Stimulated activated naive CD8-positive, alpha-beta T cell treated with anti-CD3 and anti-CD28 coated beads, Interleukin-15, Interleukin-2, amounts not matched to agents 100 U/mL and 50 U/mL, for 24 hours (primary cell): ENCODE measurements around the gene STIM1.
"Not testable (repeated sequence)": the region's sequence is repeated elsewhere in the genome, so short reads cannot be mapped to it uniquely, and the experiment has no call there.

Experiments used
- ATAC-seq: fragments of 150-1000 bp; cut with Tn5 transposase; one replicate; pipeline ENCODE4 v1.10.0; 2021
- DNase-seq: peaks from one replicate; pipeline ENCODE4 v3.0.0; 2021

STIM1 gene

DNA sequence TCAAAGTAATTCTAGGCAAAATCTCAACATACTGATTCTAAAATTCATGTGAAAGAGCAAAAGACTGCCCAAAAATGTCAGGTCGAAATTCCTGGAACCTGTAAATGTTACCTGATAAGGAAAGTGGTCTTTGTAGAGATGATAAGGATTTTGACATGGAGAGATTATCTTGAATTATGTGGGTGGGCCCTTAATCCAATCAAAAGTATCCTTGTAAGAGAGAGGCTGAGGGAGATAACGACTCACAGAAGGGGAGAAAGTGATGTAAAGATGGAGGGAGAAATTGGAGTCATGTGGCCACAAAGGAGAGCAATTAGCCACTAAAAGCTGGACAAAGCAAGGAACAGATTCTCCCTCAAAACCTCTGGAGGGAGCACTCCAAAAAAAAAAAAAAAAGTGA, 259.7 kb downstream of the STIM1 start:
- ATAC-seq (no peak), DNase-seq (no peak)

- no peak for ATAC-seq
- DNase-seq = no peak
Measured at GRCh38 chr11:4118107-4118506, 262.6 kb downstream of the STIM1 start.

- no peak for ATAC-seq
Measured at GRCh38 chr11:4123218-4123617, 267.8 kb downstream of the STIM1 start.

DNA sequence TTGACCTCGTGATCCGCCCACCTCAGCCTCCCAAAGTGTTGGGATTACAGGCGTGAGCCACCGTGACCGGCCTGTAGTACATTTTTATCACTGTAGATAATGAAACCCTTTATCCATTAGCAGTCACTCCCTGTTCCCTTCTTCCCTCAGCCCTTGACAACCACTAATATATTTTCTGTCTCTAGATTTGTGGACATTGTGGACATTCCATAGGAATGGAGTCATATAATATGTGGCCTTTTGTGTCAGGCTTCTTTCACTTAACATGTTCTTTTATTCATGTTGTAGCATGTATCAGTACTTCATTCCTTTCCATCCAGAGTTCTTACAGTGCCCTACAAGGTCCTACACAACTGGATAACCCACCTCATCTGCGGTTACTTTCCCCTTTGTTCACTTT, 269.7 kb downstream of the STIM1 start:
- no peak for ATAC-seq
- DNase-seq = no peak

More at GRCh38 chr11:4123218-4123617, 267.8 kb downstream of the STIM1 start:
- no peak for DNase-seq

DNA sequence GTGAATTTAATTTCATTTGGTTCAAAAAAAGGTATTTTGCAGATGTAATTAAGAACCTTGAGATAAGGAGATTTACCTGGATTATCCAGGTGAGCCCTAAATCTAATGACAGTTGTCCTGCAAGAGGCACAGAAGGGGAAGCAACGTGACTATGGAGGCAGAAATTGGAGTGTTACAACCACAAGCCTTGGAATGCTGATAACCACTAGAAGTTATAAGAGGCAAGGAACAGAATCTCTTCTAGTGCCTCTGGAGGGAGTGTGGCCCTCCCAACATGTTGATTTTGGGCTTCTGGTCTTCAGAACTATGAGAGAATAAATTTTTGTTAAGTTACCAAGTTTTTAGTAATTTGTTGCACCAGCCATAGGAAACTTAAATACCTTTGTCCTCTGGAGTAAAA, 271.9 kb downstream of the STIM1 start:
- ATAC-seq (no peak), DNase-seq (no peak)

- ATAC-seq, DNase-seq: not testable (repeated sequence)
Measured at GRCh38 chr11:4130219-4130618, 274.8 kb downstream of the STIM1 start.

GRCh38 chr11:4134806-4135205, 279.3 kb downstream of the STIM1 start:
- ATAC-seq (no peak), DNase-seq (no peak)

- ATAC-seq (no peak), DNase-seq (no peak)
Measured at GRCh38 chr11:4138497-4138896, 283.0 kb downstream of the STIM1 start.

DNA sequence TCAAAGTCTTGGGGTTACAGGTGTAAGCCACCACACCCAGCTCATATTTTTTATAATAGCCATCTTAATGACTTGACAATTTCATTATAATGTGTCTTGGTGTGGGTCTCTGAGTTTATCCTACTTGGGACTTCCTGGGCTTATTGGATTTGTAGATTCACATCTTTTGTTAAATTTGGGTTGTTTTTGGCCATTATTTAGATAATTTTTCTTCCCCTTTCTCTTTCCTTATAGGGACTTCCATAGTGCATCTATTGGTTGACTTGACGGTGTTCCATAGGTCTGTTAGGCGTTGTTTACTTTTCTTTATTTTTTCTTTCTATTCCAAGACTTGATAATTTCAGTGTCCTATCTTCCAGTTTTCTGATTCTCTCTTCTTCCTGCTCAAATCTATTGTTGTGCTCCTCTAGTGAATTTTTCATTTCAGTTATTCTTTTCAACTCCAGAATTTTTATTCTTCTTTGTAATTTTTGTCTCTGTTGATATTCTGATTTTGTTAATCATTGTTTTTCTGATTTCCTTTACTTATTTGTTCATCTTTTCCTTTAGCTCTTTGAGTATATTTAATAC, 284.7 kb downstream of the STIM1 start:
- DNase-seq (no peak), ATAC-seq (no peak)
